Sciatic nerve (tissue), 2 donors: Measurements from ENCODE around the gene AP1G2. TPM values are rescaled to one million over a fixed set of nuclear protein-coding genes. Genes with fewer than 3 reads are reported as not detected.
A peak's percentile ranks its signal among the peaks of the same experiment; 100 is the strongest.

Experiments
- ATAC-seq: fragments of 200-7000 bp; cut with Tn5 transposase; one replicate; pipeline ENCODE4 v1.9.1; 2020; ENCODE audit warnings: mild to moderate bottlenecking, moderate library complexity
- DNase-seq: peaks from one replicate; pipeline ENCODE4 v3.0.0-alpha.2; 2020; ENCODE audit warnings: low spot score
- intact Hi-C: fragments of 100-400 bp; cut with DNase I; formaldehyde crosslinking; loops from one replicate; pipeline ENCODE4 v1.14.2; 2022
- total RNA-seq: library from RNA; stranded (reverse); fragmentation: NEBNext Ultra II Directional; extraction: Animal tissue kit (Norgen Biotek cat#: 25700); gene quantifications from one replicate; pipeline ENCODE4 v1.2.1, GENCODE V29; 2021
- donor health status: DM: no; HTN: no; CAD: no.
- donor health status: DM: no; HTN: no; CAD: no.

AP1G2 gene
- total RNA-seq, 1 donor from 2014 or later = 59.6 TPM

DNA sequence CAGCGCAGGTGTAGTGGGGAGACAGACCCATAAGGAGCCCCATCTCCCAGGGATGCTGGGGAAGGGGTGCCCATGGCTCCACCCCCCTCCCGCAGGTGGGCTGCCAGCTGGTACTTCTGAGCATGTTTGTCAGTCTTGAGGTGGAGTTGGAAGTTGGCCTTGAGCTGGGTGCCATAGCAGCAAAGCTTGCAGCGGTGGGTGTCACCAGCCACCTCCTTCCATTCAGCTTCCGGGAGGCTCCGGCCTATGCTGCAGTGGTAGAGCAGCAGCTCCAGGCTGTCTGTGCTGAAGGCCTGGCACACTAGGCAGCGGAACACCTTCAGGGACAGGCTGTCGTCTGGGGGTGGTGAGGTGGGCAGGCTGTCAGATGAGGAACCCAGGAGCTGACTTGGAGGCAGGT is 34.9 kb downstream of the AP1G2 start:
- no peak for DNase-seq
- intact Hi-C loops = no loop called here
- ATAC-seq = no peak

DNA sequence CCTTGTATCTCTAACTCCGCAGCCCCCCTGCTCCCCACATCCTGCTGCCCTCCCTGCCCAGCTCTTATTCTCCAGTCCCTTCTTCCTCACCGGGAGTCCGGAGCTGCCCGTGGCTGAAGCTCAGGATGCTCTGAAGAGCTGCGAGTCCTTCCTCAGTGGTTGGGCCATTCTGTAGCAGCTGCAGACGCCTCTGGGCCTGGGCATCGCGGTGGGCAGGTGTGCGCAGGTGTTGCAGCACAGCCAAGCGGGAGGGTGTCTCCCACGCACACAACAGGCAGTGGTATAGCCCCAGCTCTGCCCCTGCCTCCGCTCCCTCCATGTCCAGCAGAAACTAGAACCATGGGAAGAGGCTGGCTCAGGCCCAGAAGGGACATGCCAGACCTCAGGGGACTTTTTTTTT is 36.2 kb downstream of the AP1G2 start:
- intact Hi-C loops = no loop called here
- ATAC-seq (no peak), DNase-seq (no peak)

DNA sequence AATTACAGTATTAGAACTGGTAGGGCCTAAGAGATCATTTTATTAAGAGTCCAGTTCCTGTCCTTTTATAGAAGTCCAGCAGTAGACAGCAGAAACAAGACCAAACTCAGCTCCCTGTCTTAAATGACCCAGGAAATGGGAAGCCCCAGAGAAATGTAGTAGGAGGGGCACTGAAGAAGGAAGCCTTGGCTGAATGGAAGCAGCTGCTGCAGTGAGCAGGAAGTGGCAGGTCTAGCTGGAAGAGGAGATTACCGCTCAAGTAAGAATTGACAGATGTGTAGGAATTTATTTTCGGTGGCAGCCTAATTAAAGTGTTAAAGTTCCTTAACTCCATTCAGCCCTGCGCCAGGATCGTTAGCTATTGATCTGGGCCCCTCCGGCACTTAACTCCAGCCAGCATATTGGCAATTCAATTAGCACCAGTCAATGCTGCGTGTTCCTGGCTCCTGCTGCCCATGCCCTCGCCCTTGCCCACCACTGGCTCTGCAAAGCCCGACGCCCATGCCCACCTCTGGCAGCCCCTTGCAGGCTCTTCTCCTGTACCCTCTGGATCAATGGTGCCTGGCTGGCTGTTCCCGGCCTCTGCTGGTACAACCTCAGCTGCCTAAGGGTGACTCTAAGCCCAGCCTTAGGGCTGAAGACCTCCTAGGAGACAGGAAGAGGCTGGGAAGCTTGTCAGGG is 37.1 kb downstream of the AP1G2 start:
- intact Hi-C loops = no loop called here
- DNase-seq = no peak
- no peak for ATAC-seq

- no peak for DNase-seq
- intact Hi-C loops = no loop called here
- no peak for ATAC-seq
These were observed 38.6 kb downstream of the AP1G2 start for GRCh38 chr14:23529016-23529415.

- ATAC-seq (no peak), DNase-seq (no peak)
- intact Hi-C loops = no loop called here
These were observed 39.0 kb downstream of the AP1G2 start for GRCh38 chr14:23528555-23528954.

DNA sequence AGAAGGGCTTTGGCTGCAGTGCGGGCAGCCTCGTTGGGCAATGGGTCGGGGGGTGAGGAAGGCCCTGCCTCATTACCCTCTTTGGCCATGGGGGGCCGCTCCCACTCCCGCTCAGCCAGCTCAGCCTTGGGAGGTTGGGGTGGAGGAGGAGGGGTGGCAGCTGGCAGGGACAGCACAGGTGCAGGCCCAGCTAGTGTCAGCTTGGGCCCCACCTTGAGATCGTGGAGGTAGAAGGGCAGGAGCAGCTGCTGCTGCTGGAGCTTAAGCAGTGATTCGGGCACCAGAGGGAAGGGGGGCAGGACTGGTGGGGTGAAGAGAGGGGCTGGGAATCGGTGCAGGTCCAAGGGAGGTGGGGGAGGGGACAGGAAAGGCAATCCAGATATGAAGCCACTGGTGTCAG is 42.0 kb downstream of the AP1G2 start:
- intact Hi-C loops = no loop called here
- ATAC-seq (no peak), DNase-seq (no peak)

DNA sequence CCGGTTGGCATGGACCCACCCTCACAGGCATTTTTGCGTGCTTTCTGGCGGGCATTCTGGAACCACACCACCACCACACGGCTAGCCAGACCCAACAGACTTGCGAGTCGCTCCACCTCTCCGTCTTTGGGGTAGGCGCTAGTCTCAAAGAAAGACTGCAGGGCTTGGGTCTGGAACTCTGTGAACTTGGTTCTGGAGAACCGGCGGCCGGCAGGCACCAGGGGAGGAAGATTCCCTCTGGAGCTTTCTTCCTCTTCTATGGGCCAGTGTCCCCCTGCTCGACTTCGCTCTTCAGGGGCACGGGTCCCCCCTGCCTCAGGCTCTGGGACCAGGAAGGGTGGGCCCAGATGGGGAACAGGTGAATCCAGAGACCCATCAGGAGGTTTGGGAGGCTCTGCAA is 42.6 kb downstream of the AP1G2 start:
- intact Hi-C loops = no loop called here
- DNase-seq = no peak
- ATAC-seq = no peak

- intact Hi-C loops = no loop called here
- no peak for ATAC-seq
- no peak for DNase-seq
These were observed 44.2 kb downstream of the AP1G2 start for GRCh38 chr14:23523229-23524016.

DNA sequence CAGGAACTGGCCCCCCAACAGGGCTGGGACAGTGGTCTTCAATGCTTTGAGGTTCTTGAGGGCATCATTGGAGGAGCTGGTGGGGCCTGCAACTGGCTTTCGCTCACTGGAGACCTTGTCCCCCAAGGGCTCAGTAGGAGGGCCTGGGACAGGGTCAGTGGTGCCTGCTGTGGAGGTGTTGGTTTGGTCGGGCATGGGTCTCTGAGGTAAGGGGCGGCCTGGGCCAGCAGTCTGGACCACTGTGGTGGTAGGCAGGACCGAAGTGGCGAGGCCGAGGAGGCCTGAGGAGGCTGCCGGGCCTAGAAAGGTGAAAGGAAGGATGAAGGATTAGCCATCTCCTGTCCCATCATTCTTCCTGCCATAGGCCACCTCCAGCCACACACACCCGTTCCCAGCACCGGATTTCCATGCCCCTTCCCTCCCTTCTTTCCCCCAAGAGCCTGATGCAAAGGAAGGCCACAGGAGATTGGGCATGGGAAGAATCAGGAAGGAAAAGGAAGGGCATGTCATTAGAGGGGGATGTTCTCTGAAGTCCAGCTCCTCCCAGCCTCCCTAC is 44.9 kb downstream of the AP1G2 start:
- DNase-seq (no peak), ATAC-seq (no peak)
- intact Hi-C loops = no loop called here

DNA sequence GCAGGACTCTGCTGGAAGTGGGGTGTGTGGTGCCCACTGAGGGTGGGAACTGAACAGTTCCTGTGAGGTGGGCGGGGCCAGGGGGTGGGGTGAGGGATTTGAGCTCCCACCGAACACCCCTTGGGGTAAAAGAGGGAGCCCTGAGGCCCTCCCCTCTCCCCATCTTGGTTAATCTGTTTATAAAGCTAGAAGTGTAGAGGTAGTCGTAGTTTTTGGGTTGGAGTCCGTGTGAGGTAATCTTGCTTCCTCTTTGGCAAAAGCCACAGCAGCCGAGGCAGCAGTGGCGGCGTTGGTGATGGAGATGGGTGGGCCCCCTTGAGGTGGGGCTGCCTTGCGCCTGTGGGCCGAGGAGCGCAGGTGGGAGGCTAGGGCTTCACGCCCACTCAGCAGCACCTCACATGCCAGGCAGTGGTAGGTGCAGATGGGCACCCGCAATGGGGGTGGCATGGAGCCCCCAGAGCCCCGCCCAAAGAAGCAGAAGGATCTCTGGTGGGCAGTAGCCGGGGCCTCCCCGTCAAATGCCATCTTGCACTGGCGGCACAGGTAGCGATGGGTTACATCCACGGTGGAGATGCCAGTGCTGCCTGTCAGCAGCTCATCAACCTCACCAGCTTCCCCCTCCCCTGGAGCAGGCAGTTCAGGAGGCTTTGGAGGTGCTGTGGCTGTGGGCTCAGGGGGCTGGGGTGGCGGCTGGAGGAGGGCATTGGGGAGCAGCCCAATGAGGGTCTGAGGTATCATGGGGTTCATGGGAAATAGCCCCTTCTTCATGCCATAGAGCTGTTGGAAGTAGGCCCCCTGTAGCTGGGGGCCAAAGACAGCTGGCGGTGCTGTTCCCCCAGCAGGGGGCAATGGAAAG is 45.6 kb downstream of the AP1G2 start:
- ATAC-seq = no peak
- no peak for DNase-seq
- intact Hi-C loops = no loop called here

- DNase-seq = no peak
- intact Hi-C loops = no loop called here
- ATAC-seq = no peak
These were observed 46.6 kb downstream of the AP1G2 start for GRCh38 chr14:23520899-23521533.

DNA sequence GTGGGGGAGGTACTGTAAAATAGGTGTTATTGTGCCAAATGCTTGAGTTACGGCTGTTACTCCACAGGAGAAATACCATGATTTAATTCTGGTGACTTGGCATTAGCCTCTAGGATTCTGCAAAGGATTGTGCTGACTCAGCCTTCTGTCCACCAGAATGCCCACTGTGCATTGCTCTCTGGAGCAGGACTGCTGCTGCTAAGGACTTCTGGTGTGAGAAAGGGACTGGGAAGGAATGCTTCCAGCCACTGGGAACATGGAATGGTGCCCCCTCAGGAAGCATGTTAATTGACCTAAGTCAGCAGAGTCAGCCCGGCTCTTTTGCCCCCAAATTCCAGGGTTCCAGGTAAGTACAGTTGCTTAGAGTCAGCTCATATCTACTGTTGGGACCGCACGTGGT is 48.9 kb downstream of the AP1G2 start:
- intact Hi-C loops = no loop called here
- DNase-seq (no peak), ATAC-seq (no peak)

GRCh38 chr14:23517650-23518326 is 49.8 kb downstream of the AP1G2 start:
- no peak for ATAC-seq
- DNase-seq = no peak
- intact Hi-C loops = no loop called here

DNA sequence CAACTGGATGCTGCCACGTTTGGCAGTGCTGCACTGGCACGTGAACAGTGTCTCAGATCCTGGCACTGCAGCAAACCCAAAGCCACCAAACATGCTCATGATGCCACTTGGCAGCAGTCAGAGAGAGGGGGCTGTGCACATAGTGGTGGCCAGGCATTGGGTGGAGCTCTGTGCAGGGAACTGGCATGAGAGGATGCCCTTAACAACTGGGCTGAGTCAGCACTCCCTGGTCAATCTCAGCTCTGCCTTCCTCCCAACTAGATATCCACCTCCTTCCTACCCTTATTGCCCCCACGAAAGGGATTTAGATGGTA is 53.0 kb downstream of the AP1G2 start:
- DNase-seq = no peak
- intact Hi-C loops = no loop called here
- ATAC-seq = no peak

GRCh38 chr14:23513818-23514643 is 53.6 kb downstream of the AP1G2 start:
- intact Hi-C loops = no loop called here
- ATAC-seq (no peak), DNase-seq (no peak)

DNA sequence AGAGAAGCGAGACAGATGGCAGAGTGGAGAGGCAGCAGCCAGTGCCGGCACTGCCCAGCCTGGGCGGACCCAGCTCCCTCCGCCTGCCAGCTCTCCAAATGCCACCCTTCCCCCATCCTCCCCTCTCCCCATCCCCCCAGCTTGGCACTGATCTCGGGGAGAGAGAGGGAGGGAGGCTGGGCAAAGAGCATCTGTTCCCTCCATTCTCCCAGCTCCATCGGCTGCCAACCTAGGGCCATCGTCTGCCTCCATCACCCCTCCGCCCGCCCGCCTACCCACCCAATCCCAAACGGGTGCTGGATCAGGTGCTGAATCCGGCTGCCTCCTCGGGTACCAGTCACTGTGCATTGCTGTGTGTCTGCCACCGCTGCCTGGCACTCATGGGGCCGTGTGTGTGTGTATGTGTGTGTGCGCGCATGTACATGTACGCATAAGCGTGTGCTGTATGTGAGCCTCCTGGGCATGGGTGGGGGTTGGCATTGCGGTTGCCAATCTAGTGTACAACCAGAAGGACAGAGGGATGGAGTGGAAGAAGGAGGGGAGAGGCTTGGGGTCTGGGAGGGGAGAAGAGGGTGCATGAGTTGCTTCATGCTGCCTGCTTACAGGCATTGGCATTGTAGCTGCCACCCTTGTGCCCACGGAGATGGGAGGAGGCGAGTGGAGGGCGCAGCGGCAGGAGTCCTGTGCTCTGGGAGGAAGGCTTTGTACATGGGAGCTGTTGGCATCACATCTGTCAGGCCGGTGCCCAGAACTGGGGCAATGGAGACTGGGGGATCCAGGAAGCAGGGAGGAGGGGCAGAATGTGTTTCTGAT is 54.4 kb downstream of the AP1G2 start:
- intact Hi-C loops = no loop called here
- ATAC-seq = peak; percentile 32
- DNase-seq = no peak

- no peak for DNase-seq
- intact Hi-C loops = no loop called here
- ATAC-seq = no peak
These were observed 55.4 kb downstream of the AP1G2 start for GRCh38 chr14:23512156-23512555.
